HEK293 (cell line): ENCODE results near the gene TBPL1.

Experiments used
- CTCF ChIA-PET: fragments of 350-600 bp; formaldehyde crosslinking; extraction: SDS; loops from one replicate; lab custom pipeline; 2021; ENCODE audit warnings: antibody characterized with exemption; lab: Yijun Ruan, JAX
- POLR2A ChIA-PET: fragments of 300-600 bp; formaldehyde crosslinking; extraction: SDS; loops from one replicate; lab custom pipeline; 2020; ENCODE audit warnings: antibody characterized with exemption, inconsistent platforms; lab: Yijun Ruan, JAX
- H3K27ac ChIP-seq: fragments of 200-500 bp; sonication (Bioruptor generic); 2 replicates; pipeline ENCODE4 v1.5.1; 2014; ENCODE audit warnings: low read depth, low read length, control low read depth, inconsistent platforms; ENCODE audit errors: extremely low read depth
- H3K36me3 ChIP-seq, 2 experiments: fragments of 200-500 bp in 1 of 2; sonication (Bioruptor generic) in 1 of 2; 1 replicate in 1 of 2; 2 replicates in 1 of 2; pipeline ENCODE4 v1.5.1; 2014 to 2017; ENCODE audit warnings: inconsistent platforms in 2 of 2, low read length in 2 of 2; ENCODE audit not compliant: control insufficient read depth in 2 of 2, insufficient read depth in 1 of 2
- H3K4me1 ChIP-seq: fragments of 200-500 bp; sonication (Bioruptor generic); 2 replicates; pipeline ENCODE4 v1.5.1; 2014; ENCODE audit warnings: mild to moderate bottlenecking, low read length, inconsistent platforms; ENCODE audit not compliant: control insufficient read depth, insufficient read depth
- H3K4me3 ChIP-seq: 2 replicates; pipeline ENCODE4 v1.5.1; 2011; ENCODE audit warnings: low read depth, mild to moderate bottlenecking, control low read depth, low read length, moderate library complexity
- H3K9me3 ChIP-seq: fragments of 200-500 bp; sonication (Bioruptor generic); 2 replicates; pipeline ENCODE4 v1.5.1; 2014; ENCODE audit warnings: low read depth, low read length, inconsistent platforms; ENCODE audit not compliant: control insufficient read depth, insufficient read depth
- KLF7 ChIP-seq: fragments of 450-650 bp; formaldehyde crosslinking; IDR thresholded peaks from 2 replicates; pipeline ENCODE4 v1.5.1; 2016; ENCODE audit warnings: missing biosample characterization, missing genetic modification characterization, borderline replicate concordance
- MYNN ChIP-seq: fragments of 450-650 bp; formaldehyde crosslinking; IDR thresholded peaks from 2 replicates; pipeline ENCODE4 v1.5.1; 2016; ENCODE audit warnings: missing biosample characterization, missing genetic modification characterization, borderline replicate concordance
- SETDB1 ChIP-seq: IDR thresholded peaks from one replicate; pipeline ENCODE4 v1.6.1; 2017; ENCODE audit warnings: mild to moderate bottlenecking, low read length, moderate library complexity, mixed read lengths; ENCODE audit not compliant: insufficient read length
- TRIM28 ChIP-seq: IDR thresholded peaks from 2 replicates; pipeline ENCODE4 v1.6.1; 2011; ENCODE audit warnings: low read length, control low read depth, borderline replicate concordance
- ZEB2 ChIP-seq: fragments of 450-650 bp; formaldehyde crosslinking; IDR thresholded peaks from 2 replicates; pipeline ENCODE4 v1.5.1; 2016; ENCODE audit warnings: missing biosample characterization, missing genetic modification characterization
- ZIC2 ChIP-seq: fragments of 450-650 bp; formaldehyde crosslinking; IDR thresholded peaks from 2 replicates; pipeline ENCODE4 v1.5.1; 2016; ENCODE audit warnings: missing biosample characterization, missing genetic modification characterization
- ZNF169 ChIP-seq: fragments of 450-650 bp; formaldehyde crosslinking; IDR thresholded peaks from 2 replicates; pipeline ENCODE4 v1.5.1; 2016; ENCODE audit warnings: missing biosample characterization, missing genetic modification characterization
- ZNF311 ChIP-seq: fragments of 450-650 bp; formaldehyde crosslinking; IDR thresholded peaks from 2 replicates; pipeline ENCODE4 v1.5.1; 2017; ENCODE audit warnings: missing biosample characterization, missing genetic modification characterization, borderline replicate concordance
- ZNF350 ChIP-seq: fragments of 450-650 bp; formaldehyde crosslinking; IDR thresholded peaks from 2 replicates; pipeline ENCODE4 v1.5.0; 2017; ENCODE audit warnings: missing biosample characterization, mild to moderate bottlenecking, missing genetic modification characterization
- ZNF354C ChIP-seq: fragments of 450-650 bp; formaldehyde crosslinking; IDR thresholded peaks from 2 replicates; pipeline ENCODE4 v1.5.1; 2016; ENCODE audit warnings: missing biosample characterization, missing genetic modification characterization, low read depth, borderline replicate concordance
- ZNF391 ChIP-seq: fragments of 450-650 bp; formaldehyde crosslinking; IDR thresholded peaks from 2 replicates; pipeline ENCODE4 v1.5.1; 2016; ENCODE audit warnings: low read depth, missing biosample characterization, missing genetic modification characterization, borderline replicate concordance
- ZNF530 ChIP-seq: fragments of 450-650 bp; formaldehyde crosslinking; IDR thresholded peaks from 2 replicates; pipeline ENCODE4 v1.5.1; 2016; ENCODE audit warnings: low read depth, missing biosample characterization, missing genetic modification characterization
- ZSCAN30 ChIP-seq: fragments of 450-650 bp; IDR thresholded peaks from 2 replicates; pipeline ENCODE4 v1.5.1; 2018; ENCODE audit warnings: missing biosample characterization, mild to moderate bottlenecking, missing genetic modification characterization, moderate library complexity
- TF ChIP-seq, protein P1 (sequence below): sonication (generic); formaldehyde crosslinking; IDR thresholded peaks from 2 replicates; pipeline ENCODE4 v1.8.1; 2022; ENCODE audit warnings: mild to moderate bottlenecking, moderate library complexity, missing genetic modification reagents
- TF ChIP-seq, protein P2 (sequence below): fragments of 450-650 bp; formaldehyde crosslinking; IDR thresholded peaks from 2 replicates; pipeline ENCODE4 v1.5.1; 2017; ENCODE audit warnings: missing biosample characterization, missing genetic modification characterization

The TBPL1 gene

GRCh38 chr6:134020968-134021367 is 67.9 kb downstream of the TBPL1 start:
- TF ChIP-seq, protein P1, sequence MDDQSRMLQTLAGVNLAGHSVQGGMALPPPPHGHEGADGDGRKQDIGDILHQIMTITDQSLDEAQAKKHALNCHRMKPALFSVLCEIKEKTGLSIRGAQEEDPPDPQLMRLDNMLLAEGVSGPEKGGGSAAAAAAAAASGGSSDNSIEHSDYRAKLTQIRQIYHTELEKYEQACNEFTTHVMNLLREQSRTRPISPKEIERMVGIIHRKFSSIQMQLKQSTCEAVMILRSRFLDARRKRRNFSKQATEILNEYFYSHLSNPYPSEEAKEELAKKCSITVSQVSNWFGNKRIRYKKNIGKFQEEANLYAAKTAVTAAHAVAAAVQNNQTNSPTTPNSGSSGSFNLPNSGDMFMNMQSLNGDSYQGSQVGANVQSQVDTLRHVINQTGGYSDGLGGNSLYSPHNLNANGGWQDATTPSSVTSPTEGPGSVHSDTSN (CRISPR knock-in tag): no peak
- TF ChIP-seq ZNF169 (no peak), ZNF311 (tag by site-specific recombination) (no peak)
- TF ChIP-seq, protein P2, sequence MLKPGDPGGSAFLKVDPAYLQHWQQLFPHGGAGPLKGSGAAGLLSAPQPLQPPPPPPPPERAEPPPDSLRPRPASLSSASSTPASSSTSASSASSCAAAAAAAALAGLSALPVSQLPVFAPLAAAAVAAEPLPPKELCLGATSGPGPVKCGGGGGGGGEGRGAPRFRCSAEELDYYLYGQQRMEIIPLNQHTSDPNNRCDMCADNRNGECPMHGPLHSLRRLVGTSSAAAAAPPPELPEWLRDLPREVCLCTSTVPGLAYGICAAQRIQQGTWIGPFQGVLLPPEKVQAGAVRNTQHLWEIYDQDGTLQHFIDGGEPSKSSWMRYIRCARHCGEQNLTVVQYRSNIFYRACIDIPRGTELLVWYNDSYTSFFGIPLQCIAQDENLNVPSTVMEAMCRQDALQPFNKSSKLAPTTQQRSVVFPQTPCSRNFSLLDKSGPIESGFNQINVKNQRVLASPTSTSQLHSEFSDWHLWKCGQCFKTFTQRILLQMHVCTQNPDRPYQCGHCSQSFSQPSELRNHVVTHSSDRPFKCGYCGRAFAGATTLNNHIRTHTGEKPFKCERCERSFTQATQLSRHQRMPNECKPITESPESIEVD: peak; percentile 80
- Histone ChIP-seq H3K36me3 (no peaks in the 10 kb centered on the region), H3K4me1 (peaks cover 1% of the 10 kb centered on the region; the same call in 1 of the 2 replicates), H3K9me3 (no peaks in the 10 kb centered on the region), H3K4me3 (no peak overlapping the region), H3K27ac (no peak overlapping the region)
- ChIA-PET POLR2A (no interaction called here), CTCF (interaction anchor here (0.6 to 4.6 kb wide), 2 partner anchors 43 to 395 kb away, joined by 3 to 32 read pairs; no protein-coding TSS in a partner anchor)

- POLR2A ChIA-PET: no interaction called here
Observed at GRCh38 chr6:134021396-134022122, 68.5 kb downstream of the TBPL1 start.

GRCh38 chr6:134022650-134023049 is 69.6 kb downstream of the TBPL1 start:
- no peak overlapping the region for H3K27ac ChIP-seq
- peaks cover 0 to 3% of the 10 kb centered on the region in 2 experiments; a peak in 1 of 3 replicates for H3K36me3 ChIP-seq
- no peak overlapping the region for H3K4me3 ChIP-seq
- no peak for TF ChIP-seq ZEB2 (tag by site-specific recombination)
- no peak for TF ChIP-seq MYNN (tag by site-specific recombination)
- no peak for TF ChIP-seq ZNF350 (tag by site-specific recombination)
- TF ChIP-seq ZIC2 (tag by site-specific recombination): no peak
- no peak for TF ChIP-seq ZNF354C (tag by site-specific recombination)
- no peak for TF ChIP-seq SETDB1
- no peak for TF ChIP-seq KLF7 (tag by site-specific recombination)
- no peak for TF ChIP-seq ZNF530 (tag by site-specific recombination)
- no peak for TF ChIP-seq ZSCAN30
- no peak for TF ChIP-seq ZNF391 (tag by site-specific recombination)
- no peaks in the 10 kb centered on the region for H3K4me1 ChIP-seq
- CTCF ChIA-PET: interaction anchor here (0.6 to 4.6 kb wide), 6 partner anchors 25 to 227 kb away, joined by 3 to 32 read pairs (median 4); no protein-coding TSS in a partner anchor
- H3K9me3 ChIP-seq: no peaks in the 10 kb centered on the region
- POLR2A ChIA-PET: no interaction called here

More at GRCh38 chr6:134021396-134022122, 68.5 kb downstream of the TBPL1 start:
- Histone ChIP-seq H3K27ac (no peak overlapping the region), H3K9me3 (no peaks in the 10 kb centered on the region), H3K36me3 (no peaks in the 10 kb centered on the region), H3K4me3 (no peak overlapping the region), H3K4me1 (no peaks in the 10 kb centered on the region)
- CTCF ChIA-PET: interaction anchor here (0.6 to 4.6 kb wide), 4 partner anchors 42 to 394 kb away, joined by 3 to 32 read pairs (median 4); no protein-coding TSS in a partner anchor
- TF ChIP-seq TRIM28 (no peak), ZNF350 (tag by site-specific recombination) (no peak)
